IMR-90 (cell line): ENCODE measurements around the gene ABHD1. TPM values are rescaled to one million over a fixed set of nuclear protein-coding genes. Genes with fewer than 3 reads are reported as not detected.

ENCODE experiments used
- ATAC-seq: fragments of 200-7000 bp; cut with Tn5 transposase; 2 replicates; pipeline ENCODE4 v1.9.1; 2020; ENCODE audit warnings: low read depth, mild to moderate bottlenecking, moderate library complexity
- BruUV-seq: library from RNA; stranded (reverse); fragments of 400-500 nt; replicated peaks from 2 replicates; lab custom pipeline; 2021; lab: Mats Ljungman, UMichigan
- CTCF ChIA-PET: fragments of 300-600 bp; formaldehyde crosslinking; extraction: SDS; loops from one replicate; lab custom pipeline; 2021; ENCODE audit warnings: antibody characterized with exemption; lab: Yijun Ruan, JAX
- POLR2A ChIA-PET: fragments of 300-600 bp; sonication (Branson Sonifier 250); formaldehyde crosslinking; loops from one replicate; lab custom pipeline; 2022; ENCODE audit warnings: antibody characterized with exemption; ENCODE audit not compliant: unreplicated experiment; lab: Charles Lee
- DNase-seq: peaks from one replicate; pipeline ENCODE4 v3.0.0; 2013
- H2AFZ ChIP-seq: replicated peaks from 2 replicates; pipeline ENCODE3; 2013; ENCODE audit warnings: low read length, mild to moderate bottlenecking; ENCODE audit not compliant: poor library complexity
- H2AK5ac ChIP-seq: 2 replicates; pipeline ENCODE4 v1.6.1; 2013; ENCODE audit warnings: low read depth, low read length, inconsistent platforms
- H2AK9ac ChIP-seq: replicated peaks from 2 replicates; pipeline ENCODE3; 2013; ENCODE audit warnings: mild to moderate bottlenecking, low read depth, low read length, moderate library complexity; ENCODE audit not compliant: poor library complexity
- H2BK120ac ChIP-seq: 2 replicates; pipeline ENCODE4 v1.6.1; 2013; ENCODE audit warnings: low read depth, low read length, inconsistent platforms
- H2BK15ac ChIP-seq: 3 replicates; pipeline ENCODE4 v1.6.1; 2013; ENCODE audit warnings: low read depth, low read length, inconsistent platforms
- H2BK20ac ChIP-seq: 2 replicates; pipeline ENCODE4 v1.6.1; 2013; ENCODE audit warnings: low read depth, mild to moderate bottlenecking, inconsistent platforms, low read length, moderate library complexity
- H2BK5ac ChIP-seq: 2 replicates; pipeline ENCODE4 v1.6.1; 2013; ENCODE audit warnings: mild to moderate bottlenecking, low read depth, low read length, inconsistent platforms; ENCODE audit not compliant: poor library complexity, severe bottlenecking
- H3K14ac ChIP-seq: replicated peaks from 2 replicates; pipeline ENCODE4 v1.6.1; 2013; ENCODE audit warnings: low read depth, low read length, inconsistent platforms
- H3K18ac ChIP-seq: 2 replicates; pipeline ENCODE4 v1.6.1; 2013; ENCODE audit warnings: low read depth, low read length, control low read depth
- H3K23ac ChIP-seq: 2 replicates; pipeline ENCODE4 v1.6.1; 2013; ENCODE audit warnings: low read depth, low read length, inconsistent platforms
- H3K27ac ChIP-seq: 2 replicates; pipeline ENCODE4 v1.5.1; 2013; ENCODE audit warnings: mild to moderate bottlenecking, control low read depth, low read length; ENCODE audit not compliant: insufficient read depth
- H3K27me3 ChIP-seq: 2 replicates; pipeline ENCODE4 v1.6.1; 2013; ENCODE audit warnings: low read length; ENCODE audit not compliant: control insufficient read depth, insufficient read depth
- H3K36me3 ChIP-seq: 2 replicates; pipeline ENCODE4 v1.6.1; 2013; ENCODE audit warnings: low read length, mixed read lengths; ENCODE audit not compliant: control insufficient read depth, insufficient read depth
- H3K4ac ChIP-seq: 2 replicates; pipeline ENCODE4 v1.6.1; 2013; ENCODE audit warnings: low read depth, low read length, inconsistent platforms
- H3K4me1 ChIP-seq: 2 replicates; pipeline ENCODE4 v1.6.1; 2013; ENCODE audit warnings: low read length, mixed read lengths; ENCODE audit not compliant: control insufficient read depth, insufficient read depth
- H3K4me2 ChIP-seq: 2 replicates; pipeline ENCODE4 v1.6.1; 2013; ENCODE audit warnings: low read depth, mild to moderate bottlenecking, control low read depth, low read length, moderate library complexity
- H3K4me3 ChIP-seq: 2 replicates; pipeline ENCODE4 v1.5.1; 2013; ENCODE audit warnings: low read depth, mild to moderate bottlenecking, control low read depth, low read length, moderate library complexity; ENCODE audit not compliant: insufficient read depth
- H3K56ac ChIP-seq: 2 replicates; pipeline ENCODE4 v1.6.1; 2013; ENCODE audit warnings: low read length, inconsistent platforms; ENCODE audit not compliant: insufficient read depth; ENCODE audit errors: extremely low read depth
- H3K79me1 ChIP-seq, 2 experiments: 2 replicates each; pipeline ENCODE4 v1.6.1; 2013; ENCODE audit warnings: low read length in 2 of 2, inconsistent platforms in 1 of 2, low read depth in 1 of 2
- H3K9ac ChIP-seq: 2 replicates; pipeline ENCODE4 v1.6.1; 2013; ENCODE audit warnings: low read depth, low read length, control low read depth
- H3K9me1 ChIP-seq: 2 replicates; pipeline ENCODE4 v1.6.1; 2013; ENCODE audit warnings: low read length, inconsistent platforms; ENCODE audit not compliant: insufficient read depth
- H3K9me3 ChIP-seq: 2 replicates; pipeline ENCODE4 v1.6.1; 2013; ENCODE audit warnings: low read length; ENCODE audit not compliant: control insufficient read depth, insufficient read depth
- H4K20me1 ChIP-seq: 2 replicates; pipeline ENCODE4 v1.6.1; 2013; ENCODE audit warnings: low read length, inconsistent platforms; ENCODE audit not compliant: insufficient read depth
- H4K5ac ChIP-seq: 2 replicates; pipeline ENCODE4 v1.6.1; 2013; ENCODE audit warnings: mild to moderate bottlenecking, low read depth, low read length, control low read depth
- H4K8ac ChIP-seq, 2 experiments: 2 replicates each; pipeline ENCODE4 v1.6.1; 2013; ENCODE audit warnings: low read depth in 2 of 2, low read length in 2 of 2, control low read depth in 1 of 2, inconsistent platforms in 1 of 2
- H4K91ac ChIP-seq: 2 replicates; pipeline ENCODE4 v1.6.1; 2013; ENCODE audit warnings: low read depth, low read length, inconsistent platforms; ENCODE audit not compliant: insufficient read depth
- CEBPB ChIP-seq: IDR thresholded peaks from 2 replicates; pipeline ENCODE4 v1.6.1; 2012; ENCODE audit warnings: low read depth, low read length, improper control_type of control experiment
- FOS ChIP-seq: fragments of 150-350 bp; IDR thresholded peaks from 2 replicates; pipeline ENCODE4 v1.6.1; 2016; ENCODE audit warnings: low read depth, low read length
- MAFK ChIP-seq: IDR thresholded peaks from 2 replicates; pipeline ENCODE4 v1.6.1; 2012; ENCODE audit warnings: low read depth, low read length, improper control_type of control experiment
- MAZ ChIP-seq: IDR thresholded peaks from 2 replicates; pipeline ENCODE4 v1.6.1; 2012; ENCODE audit warnings: low read depth, mild to moderate bottlenecking, low read length, improper control_type of control experiment, moderate library complexity, borderline replicate concordance
- MXI1 ChIP-seq: IDR thresholded peaks from 2 replicates; pipeline ENCODE4 v1.6.1; 2012; ENCODE audit warnings: low read depth, mild to moderate bottlenecking, low read length, moderate library complexity, borderline replicate concordance
- POLR2A ChIP-seq: IDR thresholded peaks from 2 replicates; pipeline ENCODE4 v1.6.1; 2012; ENCODE audit warnings: mild to moderate bottlenecking, low read depth, low read length
- RFX5 ChIP-seq: IDR thresholded peaks from 2 replicates; pipeline ENCODE4 v1.8.0; 2012; ENCODE audit warnings: low read depth, mild to moderate bottlenecking, low read length, moderate library complexity
- SMC3 ChIP-seq: fragments of 150-350 bp; IDR thresholded peaks from 2 replicates; pipeline ENCODE4 v1.6.1; 2016; ENCODE audit warnings: low read depth, mild to moderate bottlenecking, antibody characterized with exemption, low read length, moderate library complexity
- WGBS, 2 experiments: methylation state at CpG; one replicate each; pipeline versions ENCODE4 v1.1.5 to v1.1.7; 2013; ENCODE audit warnings: missing lambda C conversion rate in 2 of 2; ENCODE audit not compliant: insufficient read length in 1 of 2; ENCODE audit errors: extremely low coverage in 2 of 2; 5-methylcytosine and 5-hydroxymethylcytosine counted together
- dilution Hi-C: fragments of 300-500 bp; cut with HindIII; formaldehyde crosslinking; loops from one replicate; pipeline ENCODE4 v1.14.3; 2018; ENCODE audit warnings: low sequenced_read_pairs; ENCODE audit not compliant: unreplicated experiment
- in situ Hi-C: fragments of 300-500 bp; cut with MboI; formaldehyde crosslinking; loops from 3 replicates; pipeline ENCODE4 v1.14.3; 2019; ENCODE audit warnings: low sequenced_read_pairs, inconsistent platforms, mixed read lengths
- intact Hi-C: fragments of 100-400 bp; cut with micrococcal nuclease; formaldehyde crosslinking; loops from 2 replicates; pipeline ENCODE4 v1.10.0; 2022
- polyA plus RNA-seq, 3 experiments: library from polyadenylated mRNA; depleted of rRNA; stranded (reverse); fragments of >200 nt; gene quantifications; 2 replicates each; pipeline ENCODE4 v1.2.3, GENCODE V29; 2012; ENCODE audit warnings: low replicate concordance in 1 of 3
- total RNA-seq: library from RNA; depleted of rRNA; stranded (reverse); fragments of >200 nt; gene quantifications from 2 replicates; pipeline ENCODE4 v1.2.3, GENCODE V29; 2012
- TF ChIP-seq, protein P1 (sequence below): conservative IDR thresholded peaks from 2 replicates; pipeline ENCODE4 v1.5.1; 2012; ENCODE audit warnings: mild to moderate bottlenecking, low read depth, low read length, improper control_type of control experiment

Gene ABHD1
- total and polyA plus RNA-seq, 2 of the 4 experiments (the other 2 are of a cell fraction) = 0.24 TPM; not detected in 1

DNA sequence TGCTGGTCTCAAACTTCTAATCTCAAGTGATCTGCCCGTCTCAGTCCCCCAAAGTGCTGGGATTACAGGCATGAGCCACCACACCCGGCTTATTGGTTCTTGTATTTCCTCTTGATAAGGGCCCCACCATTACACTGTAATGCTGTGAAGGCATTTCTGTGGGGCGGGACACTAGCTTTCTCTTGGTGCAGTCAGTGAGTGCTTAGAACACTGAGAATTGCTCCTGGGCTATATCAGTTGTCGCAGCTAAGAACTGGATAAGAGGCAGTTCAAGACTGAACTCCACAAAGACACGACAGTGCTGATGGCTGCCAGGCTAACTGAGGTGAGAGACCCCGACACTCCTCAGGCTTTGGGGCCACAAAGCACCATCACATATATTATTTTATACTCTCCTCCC is 35.0 kb upstream of the ABHD1 start:
- CTCF ChIA-PET = no interaction called here
- no peak overlapping the region for H4K5ac ChIP-seq
- intact Hi-C loops = loop anchor here (5.0 kb wide), 1 partner anchor 241 kb away; the partner anchor contains the start of gene DPYSL5
- POLR2A ChIA-PET = interaction anchor here (0.9 kb wide), 1 partner anchor 130 kb away, joined by 3 read pairs; no protein-coding TSS in a partner anchor
- H3K4me3 ChIP-seq = no peak overlapping the region
- no peaks in the 10 kb centered on the region for H3K9me3 ChIP-seq
- 85% methylated on average over 4 of the region's 6 CpGs; no CpG with 5 or more reads in 1 of the 2 experiments for WGBS, 2 experiments
- dilution Hi-C loops = no loop called here
- H2AFZ ChIP-seq = no peak overlapping the region
- no peak overlapping the region for H3K56ac ChIP-seq
- no peak overlapping the region for H2BK5ac ChIP-seq
- peaks cover 7% of the 10 kb centered on the region; the same call in 1 of the 2 replicates for H3K36me3 ChIP-seq
- H2BK120ac ChIP-seq = no peak overlapping the region
- H2AK9ac ChIP-seq = no peak overlapping the region
- H3K4ac ChIP-seq = no peak overlapping the region
- H4K91ac ChIP-seq = no peak overlapping the region
- H3K27ac ChIP-seq = no peak overlapping the region
- no peak overlapping the region for H4K8ac ChIP-seq
- no peak overlapping the region for H3K14ac ChIP-seq
- in situ Hi-C loops = no loop called here
- no peak for TF ChIP-seq RFX5
- TF ChIP-seq POLR2A = no peak
- no peak for TF ChIP-seq MXI1
- TF ChIP-seq SMC3 = no peak
- no peak for TF ChIP-seq CEBPB
- TF ChIP-seq, protein P1, sequence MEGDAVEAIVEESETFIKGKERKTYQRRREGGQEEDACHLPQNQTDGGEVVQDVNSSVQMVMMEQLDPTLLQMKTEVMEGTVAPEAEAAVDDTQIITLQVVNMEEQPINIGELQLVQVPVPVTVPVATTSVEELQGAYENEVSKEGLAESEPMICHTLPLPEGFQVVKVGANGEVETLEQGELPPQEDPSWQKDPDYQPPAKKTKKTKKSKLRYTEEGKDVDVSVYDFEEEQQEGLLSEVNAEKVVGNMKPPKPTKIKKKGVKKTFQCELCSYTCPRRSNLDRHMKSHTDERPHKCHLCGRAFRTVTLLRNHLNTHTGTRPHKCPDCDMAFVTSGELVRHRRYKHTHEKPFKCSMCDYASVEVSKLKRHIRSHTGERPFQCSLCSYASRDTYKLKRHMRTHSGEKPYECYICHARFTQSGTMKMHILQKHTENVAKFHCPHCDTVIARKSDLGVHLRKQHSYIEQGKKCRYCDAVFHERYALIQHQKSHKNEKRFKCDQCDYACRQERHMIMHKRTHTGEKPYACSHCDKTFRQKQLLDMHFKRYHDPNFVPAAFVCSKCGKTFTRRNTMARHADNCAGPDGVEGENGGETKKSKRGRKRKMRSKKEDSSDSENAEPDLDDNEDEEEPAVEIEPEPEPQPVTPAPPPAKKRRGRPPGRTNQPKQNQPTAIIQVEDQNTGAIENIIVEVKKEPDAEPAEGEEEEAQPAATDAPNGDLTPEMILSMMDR = no peak
- TF ChIP-seq MAFK = no peak
- no peak for TF ChIP-seq MAZ
- TF ChIP-seq FOS = no peak
- no peaks in the 10 kb centered on the region; the same call in 1 of the 2 replicates for H3K9me1 ChIP-seq
- no peak overlapping the region for H2AK5ac ChIP-seq
- H3K9ac ChIP-seq = no peak overlapping the region
- H2BK20ac ChIP-seq = no peak overlapping the region
- no peak overlapping the region for H2BK15ac ChIP-seq
- no peak overlapping the region for H3K23ac ChIP-seq
- peaks cover 0 to 14% of the 10 kb centered on the region in 2 experiments; a peak in 1 of 4 replicates for H3K79me1 ChIP-seq
- ATAC-seq = no peak
- no peaks in the 10 kb centered on the region for H3K27me3 ChIP-seq
- DNase-seq = no peak
- no TSS peak for BruUV-seq
- peaks cover 6% of the 10 kb centered on the region for H3K4me1 ChIP-seq
- H4K20me1 ChIP-seq = no peaks in the 10 kb centered on the region; the same call in 1 of the 2 replicates
- no peak overlapping the region for H3K4me2 ChIP-seq
- H3K18ac ChIP-seq = no peak overlapping the region
